GM21526 (cell line): ENCODE results near the gene BABAM1.
A peak's percentile ranks its signal among the peaks of the same experiment; 100 is the strongest.
"Not testable (repeated sequence)": the region's sequence is repeated elsewhere in the genome, so short reads cannot be mapped to it uniquely, and the experiment has no call there.

ENCODE experiments used
- ATAC-seq: cut with Tn5 transposase; IDR thresholded peaks from one replicate; pipeline ENCODE4 v1.9.1; 2021; ENCODE audit warnings: moderate library complexity; ENCODE audit not compliant: unreplicated experiment, low FRiP score

Gene BABAM1

GRCh38 chr19:17266589-17266974 lies 661 bp upstream of the BABAM1 start:
- ATAC-seq: no peak

GRCh38 chr19:17268754-17269153 lies 1.5 kb downstream of the BABAM1 start:
- ATAC-seq: no peak

GRCh38 chr19:17274892-17275291 lies 7.6 kb downstream of the BABAM1 start:
- ATAC-seq: not testable (repeated sequence)

GRCh38 chr19:17275441-17276175 lies 8.4 kb downstream of the BABAM1 start:
- no peak for ATAC-seq

- no peak for ATAC-seq
Measured at GRCh38 chr19:17279436-17279835, 12.2 kb downstream of the BABAM1 start.

- no peak for ATAC-seq
Measured at GRCh38 chr19:17281391-17282304, 14.4 kb downstream of the BABAM1 start, which contains the start of gene ANKLE1. Gene ANKLE1, plus strand, starts transcription at chr19:17281901. Its CDS starts 20 bp downstream, at chr19:17281921.

GRCh38 chr19:17282488-17283125 lies 15.4 kb downstream of the BABAM1 start:
- peak; percentile 54 for ATAC-seq

- ATAC-seq: no peak
Measured at GRCh38 chr19:17283504-17283996, 16.3 kb downstream of the BABAM1 start.

GRCh38 chr19:17285415-17286135 lies 18.3 kb downstream of the BABAM1 start:
- no peak for ATAC-seq

- ATAC-seq: no peak
Measured at GRCh38 chr19:17286263-17286662, 19.0 kb downstream of the BABAM1 start.

- no peak for ATAC-seq
Measured at GRCh38 chr19:17286752-17287151, 19.5 kb downstream of the BABAM1 start.

- ATAC-seq: no peak
Measured at GRCh38 chr19:17289489-17289888, 22.2 kb downstream of the BABAM1 start.

GRCh38 chr19:17292301-17293074 lies 25.2 kb downstream of the BABAM1 start:
- ATAC-seq: peak; percentile 51

- no peak for ATAC-seq
Measured at GRCh38 chr19:17293605-17294004, 26.4 kb downstream of the BABAM1 start.

- no peak for ATAC-seq
Measured at GRCh38 chr19:17294051-17294891, 27.0 kb downstream of the BABAM1 start.

- ATAC-seq: not testable (repeated sequence)
Measured at GRCh38 chr19:17295551-17295950, 28.3 kb downstream of the BABAM1 start.

- ATAC-seq: no peak
Measured at GRCh38 chr19:17296273-17296672, 29.0 kb downstream of the BABAM1 start.

GRCh38 chr19:17296976-17297375 lies 29.7 kb downstream of the BABAM1 start:
- no peak for ATAC-seq
